Neuronal stem cell (in vitro differentiated cells): ENCODE data around the gene TNFAIP8.

Experiments
- DNase-seq: peaks from one replicate; pipeline ENCODE4 v3.0.0-alpha.2; 2013; ENCODE audit warnings: low spot score
- H2AFZ ChIP-seq: one replicate; pipeline ENCODE4 v1.6.1; 2013; ENCODE audit warnings: mild to moderate bottlenecking, low read length, inconsistent platforms
- H2AK5ac ChIP-seq: 2 replicates; pipeline ENCODE4 v1.6.1; 2013; ENCODE audit warnings: low read depth, mild to moderate bottlenecking, inconsistent platforms, low read length, moderate library complexity, mixed read lengths
- H2BK120ac ChIP-seq: 2 replicates; pipeline ENCODE4 v1.6.1; 2013; ENCODE audit warnings: low read depth, mild to moderate bottlenecking, inconsistent platforms, low read length, moderate library complexity, mixed read lengths
- H2BK12ac ChIP-seq: one replicate; pipeline ENCODE4 v1.6.1; 2013; ENCODE audit warnings: low read length, inconsistent platforms
- H2BK15ac ChIP-seq: 2 replicates; pipeline ENCODE4 v1.6.1; 2013; ENCODE audit warnings: mild to moderate bottlenecking, low read length, inconsistent platforms, mixed read lengths
- H2BK5ac ChIP-seq: one replicate; pipeline ENCODE4 v1.6.1; 2013; ENCODE audit warnings: inconsistent platforms, mild to moderate bottlenecking, low read length, moderate library complexity
- H3K14ac ChIP-seq: one replicate; pipeline ENCODE4 v1.6.1; 2013; ENCODE audit warnings: low read length, inconsistent platforms
- H3K18ac ChIP-seq: 2 replicates; pipeline ENCODE4 v1.6.1; 2013; ENCODE audit warnings: low read length, inconsistent platforms
- H3K23ac ChIP-seq: 2 replicates; pipeline ENCODE4 v1.6.1; 2013; ENCODE audit warnings: low read depth, mild to moderate bottlenecking, mixed read lengths, low read length, inconsistent platforms; ENCODE audit not compliant: poor library complexity
- H3K27ac ChIP-seq: replicated peaks from 3 replicates; pipeline ENCODE4 v1.5.1; 2013; ENCODE audit warnings: low read length, inconsistent platforms
- H3K27me3 ChIP-seq, 3 experiments: 2 replicates each; pipeline ENCODE4 v1.6.1; 2013; ENCODE audit warnings: low read length in 3 of 3, mild to moderate bottlenecking in 2 of 3, inconsistent platforms in 1 of 3, low read depth in 1 of 3, mixed read lengths in 1 of 3, moderate library complexity in 1 of 3; ENCODE audit not compliant: control insufficient read depth in 3 of 3, insufficient read depth in 3 of 3
- H3K36me3 ChIP-seq, 2 donors: replicated peaks in 1 of 2; 2 replicates each; pipeline ENCODE4 v1.6.1; 2013; ENCODE audit warnings: low read length in 2 of 2; ENCODE audit not compliant: control insufficient read depth in 2 of 2, insufficient read depth in 2 of 2
- H3K4ac ChIP-seq: 2 replicates; pipeline ENCODE4 v1.6.1; 2013; ENCODE audit warnings: inconsistent platforms, mild to moderate bottlenecking, low read length, moderate library complexity
- H3K4me1 ChIP-seq, 2 donors: 1 replicate in 1 of 2; 2 replicates in 1 of 2; pipeline ENCODE4 v1.6.1; 2013; ENCODE audit warnings: low read length in 2 of 2, low read depth in 1 of 2; ENCODE audit not compliant: control insufficient read depth in 2 of 2, insufficient read depth in 1 of 2
- H3K4me2 ChIP-seq: one replicate; pipeline ENCODE4 v1.6.1; 2013; ENCODE audit warnings: mild to moderate bottlenecking, low read length, inconsistent platforms; ENCODE audit not compliant: insufficient read depth, poor library complexity, severe bottlenecking
- H3K4me3 ChIP-seq, 2 donors: 2 replicates each; pipeline ENCODE4 v1.5.1; 2013; ENCODE audit warnings: low read length in 2 of 2, mild to moderate bottlenecking in 2 of 2, inconsistent platforms in 1 of 2, moderate library complexity in 1 of 2
- H3K79me1 ChIP-seq: one replicate; pipeline ENCODE4 v1.6.1; 2013; ENCODE audit warnings: low read depth, mild to moderate bottlenecking, inconsistent platforms, low read length, moderate library complexity
- H3K9ac ChIP-seq: one replicate; pipeline ENCODE4 v1.6.1; 2013; ENCODE audit warnings: mild to moderate bottlenecking, low read depth, low read length, inconsistent platforms; ENCODE audit not compliant: poor library complexity
- H3K9me3 ChIP-seq, 2 donors: replicated peaks in 1 of 2; 2 replicates each; pipeline versions ENCODE3 to v1.6.1; 2013; ENCODE audit warnings: low read length in 2 of 2, mild to moderate bottlenecking in 2 of 2, inconsistent platforms in 1 of 2, low read depth in 1 of 2, mixed read lengths in 1 of 2, moderate library complexity in 1 of 2; ENCODE audit not compliant: control insufficient read depth in 2 of 2, insufficient read depth in 1 of 2
- H4K8ac ChIP-seq: one replicate; pipeline ENCODE4 v1.6.1; 2013; ENCODE audit warnings: low read depth, mild to moderate bottlenecking, inconsistent platforms, low read length, moderate library complexity
- H4K91ac ChIP-seq: one replicate; pipeline ENCODE4 v1.6.1; 2013; ENCODE audit warnings: low read length, low read depth, mild to moderate bottlenecking, inconsistent platforms; ENCODE audit not compliant: poor library complexity
- WGBS, 2 donors: extraction: QIAGEN DNeasy Blood & Tissue Kit; methylation state at CpG; one replicate each; pipeline ENCODE4 v1.1.7; 2013; ENCODE audit warnings: missing lambda C conversion rate in 2 of 2, mixed read lengths in 1 of 2; ENCODE audit not compliant: insufficient read length in 2 of 2, insufficient replicate concordance in 1 of 2; ENCODE audit errors: extremely low coverage in 2 of 2; 5-methylcytosine and 5-hydroxymethylcytosine counted together

Gene TNFAIP8

GRCh38 chr5:119357808-119358529 is 2.1 kb downstream of the TNFAIP8 start:
- Histone ChIP-seq H2BK12ac (no peak overlapping the region), H3K4me1 (peaks cover 5 to 10% of the 10 kb centered on the region in 2 donors), H4K8ac (no peak overlapping the region), H2BK5ac (no peak overlapping the region), H3K79me1 (no peaks in the 10 kb centered on the region), H3K27me3 (peaks cover 0 to 6% (median 0%) of the 10 kb centered on the region in 3 experiments), H3K4me3 (no peak overlapping the region), H3K9me3 (no peaks in the 10 kb centered on the region), H3K23ac (no peak overlapping the region), H2BK120ac (no peak overlapping the region), H3K27ac (no peak overlapping the region), H3K9ac (no peak overlapping the region), H3K36me3 (no peaks in the 10 kb centered on the region), H4K91ac (no peak overlapping the region), H2AK5ac (no peak overlapping the region), H2BK15ac (no peak overlapping the region), H3K4ac (no peak overlapping the region), H2AFZ (no peak overlapping the region), H3K14ac (no peak overlapping the region), H3K4me2 (no peak overlapping the region), H3K18ac (no peak overlapping the region)
- DNase-seq = no peak
- no CpG with 5 or more reads among the region's 6 CpGs for WGBS, 2 donors

GRCh38 chr5:119358530-119358900 is 2.7 kb downstream of the TNFAIP8 start:
- Histone ChIP-seq H2BK12ac (no peak overlapping the region), H3K9me3 (no peaks in the 10 kb centered on the region), H3K4me2 (no peak overlapping the region), H3K9ac (no peak overlapping the region), H3K79me1 (no peaks in the 10 kb centered on the region), H3K36me3 (no peaks in the 10 kb centered on the region), H3K4ac (no peak overlapping the region), H2BK5ac (no peak overlapping the region), H2BK120ac (no peak overlapping the region), H4K91ac (no peak overlapping the region), H2BK15ac (no peak overlapping the region), H2AFZ (no peak overlapping the region), H3K23ac (no peak overlapping the region), H4K8ac (no peak overlapping the region), H3K14ac (no peak overlapping the region), H3K4me1 (peaks cover 5 to 10% of the 10 kb centered on the region in 2 donors), H3K18ac (no peak overlapping the region), H3K27ac (no peak overlapping the region), H3K27me3 (peaks cover 0 to 6% (median 0%) of the 10 kb centered on the region in 3 experiments), H2AK5ac (no peak overlapping the region), H3K4me3 (no peak overlapping the region)
- no peak for DNase-seq
- no CpG with 5 or more reads among the region's 2 CpGs for WGBS, 2 donors

- DNase-seq = no peak
- Histone ChIP-seq H3K23ac (no peak overlapping the region), H2AFZ (no peak overlapping the region), H2BK12ac (no peak overlapping the region), H3K18ac (no peak overlapping the region), H2BK120ac (no peak overlapping the region), H3K9ac (no peak overlapping the region), H3K14ac (no peak overlapping the region), H3K4me1 (peaks cover 5 to 10% of the 10 kb centered on the region in 2 donors), H3K36me3 (no peaks in the 10 kb centered on the region), H2BK15ac (no peak overlapping the region), H2BK5ac (no peak overlapping the region), H3K79me1 (no peaks in the 10 kb centered on the region), H3K4me3 (no peak overlapping the region), H4K91ac (no peak overlapping the region), H3K27me3 (peaks cover 0 to 6% (median 0%) of the 10 kb centered on the region in 3 experiments), H3K27ac (no peak overlapping the region), H2AK5ac (no peak overlapping the region), H3K4me2 (no peak overlapping the region), H3K9me3 (no peaks in the 10 kb centered on the region), H4K8ac (no peak overlapping the region), H3K4ac (no peak overlapping the region)
- no CpG with 5 or more reads among the region's 7 CpGs for WGBS, 2 donors
These were observed 3.2 kb downstream of the TNFAIP8 start for GRCh38 chr5:119358901-119359603.

DNA sequence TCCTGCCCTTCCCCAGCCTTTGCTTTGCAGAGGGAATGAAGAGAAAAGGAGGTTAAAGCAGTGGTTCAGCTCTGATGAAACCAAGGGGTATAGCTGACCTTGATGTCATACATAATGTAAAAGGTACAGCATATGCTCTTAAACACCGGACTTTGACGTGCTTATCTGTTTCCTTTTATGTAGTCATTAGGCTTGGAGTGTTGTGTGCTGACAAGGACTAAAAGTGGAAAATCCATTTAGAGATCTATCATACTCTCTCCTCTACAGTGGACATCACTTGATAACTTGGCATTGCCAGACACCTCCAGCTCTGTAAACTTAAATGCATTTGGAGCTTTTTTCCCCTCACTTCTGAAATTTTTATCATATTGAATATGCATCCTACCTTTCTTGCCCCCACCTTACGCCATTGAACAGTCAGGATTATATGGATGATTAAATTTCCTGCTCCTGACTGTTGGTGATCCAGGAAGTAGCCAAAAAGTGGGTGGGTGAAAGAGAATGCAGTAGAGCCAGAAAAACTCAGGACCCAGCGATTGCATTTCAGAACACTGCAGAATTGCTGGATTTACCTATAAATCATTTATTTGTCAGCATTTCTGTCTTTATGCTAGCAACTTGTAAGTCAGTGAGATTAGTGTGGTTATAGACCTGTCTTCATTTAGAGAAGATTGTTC is 4.1 kb downstream of the TNFAIP8 start:
- H3K79me1 ChIP-seq = no peaks in the 10 kb centered on the region
- no peak for DNase-seq
- no peak overlapping the region for H3K18ac ChIP-seq
- H4K91ac ChIP-seq = no peak overlapping the region
- H2BK120ac ChIP-seq = no peak overlapping the region
- no peaks in the 10 kb centered on the region for H3K9me3 ChIP-seq
- no CpG with 5 or more reads among the region's 4 CpGs for whole genome bisulfite sequencing, 2 donors
- H2BK15ac ChIP-seq = no peak overlapping the region
- H3K23ac ChIP-seq = no peak overlapping the region
- peaks cover 5 to 10% of the 10 kb centered on the region in 2 donors for H3K4me1 ChIP-seq
- no peak overlapping the region for H3K4me2 ChIP-seq
- no peak overlapping the region for H3K4ac ChIP-seq
- H2BK5ac ChIP-seq = no peak overlapping the region
- H4K8ac ChIP-seq = no peak overlapping the region
- H3K27ac ChIP-seq = no peak overlapping the region
- H3K36me3 ChIP-seq = no peaks in the 10 kb centered on the region
- H3K27me3 ChIP-seq = peaks cover 0 to 5% (median 0%) of the 10 kb centered on the region in 3 experiments
- H2BK12ac ChIP-seq = no peak overlapping the region
- no peak overlapping the region for H3K4me3 ChIP-seq
- no peak overlapping the region for H3K9ac ChIP-seq
- no peak overlapping the region for H3K14ac ChIP-seq
- no peak overlapping the region for H2AK5ac ChIP-seq
- no peak overlapping the region for H2AFZ ChIP-seq
